ES-I3 (cell line): ENCODE results near the gene COL4A4.
"Not testable (repeated sequence)": the region's sequence is repeated elsewhere in the genome, so short reads cannot be mapped to it uniquely, and the experiment has no call there.

Source experiments
- H3K36me3 ChIP-seq: 2 replicates; pipeline ENCODE4 v1.6.1; 2013; ENCODE audit warnings: mild to moderate bottlenecking, low read length, control low read depth, moderate library complexity; ENCODE audit not compliant: insufficient read depth
- H3K4me1 ChIP-seq: 2 replicates; pipeline ENCODE4 v1.6.1; 2013; ENCODE audit warnings: mild to moderate bottlenecking, control low read depth, low read length; ENCODE audit not compliant: insufficient read depth
- H3K9ac ChIP-seq: 2 replicates; pipeline ENCODE4 v1.6.1; 2013; ENCODE audit warnings: low read depth, mild to moderate bottlenecking, low read length, moderate library complexity
- H3K9me3 ChIP-seq: 2 replicates; pipeline ENCODE4 v1.6.1; 2013; ENCODE audit warnings: mild to moderate bottlenecking, low read length, moderate library complexity; ENCODE audit not compliant: control insufficient read depth, insufficient read depth

COL4A4 gene

GRCh38 chr2:227182765-227183164 is 18.8 kb upstream of the COL4A4 start:
- H3K9ac ChIP-seq: no peak overlapping the region
- H3K9me3 ChIP-seq: no peaks in the 10 kb centered on the region; the same call in 1 of the 2 replicates
- H3K36me3 ChIP-seq: no peaks in the 10 kb centered on the region
- H3K4me1 ChIP-seq: peaks cover 11% of the 10 kb centered on the region

GRCh38 chr2:227180770-227181169 is 16.8 kb upstream of the COL4A4 start:
- Histone ChIP-seq H3K36me3 (no peaks in the 10 kb centered on the region), H3K4me1 (peaks cover 4% of the 10 kb centered on the region; the same call in 1 of the 2 replicates), H3K9ac (no peak overlapping the region), H3K9me3 (no peaks in the 10 kb centered on the region; the same call in 1 of the 2 replicates)

DNA sequence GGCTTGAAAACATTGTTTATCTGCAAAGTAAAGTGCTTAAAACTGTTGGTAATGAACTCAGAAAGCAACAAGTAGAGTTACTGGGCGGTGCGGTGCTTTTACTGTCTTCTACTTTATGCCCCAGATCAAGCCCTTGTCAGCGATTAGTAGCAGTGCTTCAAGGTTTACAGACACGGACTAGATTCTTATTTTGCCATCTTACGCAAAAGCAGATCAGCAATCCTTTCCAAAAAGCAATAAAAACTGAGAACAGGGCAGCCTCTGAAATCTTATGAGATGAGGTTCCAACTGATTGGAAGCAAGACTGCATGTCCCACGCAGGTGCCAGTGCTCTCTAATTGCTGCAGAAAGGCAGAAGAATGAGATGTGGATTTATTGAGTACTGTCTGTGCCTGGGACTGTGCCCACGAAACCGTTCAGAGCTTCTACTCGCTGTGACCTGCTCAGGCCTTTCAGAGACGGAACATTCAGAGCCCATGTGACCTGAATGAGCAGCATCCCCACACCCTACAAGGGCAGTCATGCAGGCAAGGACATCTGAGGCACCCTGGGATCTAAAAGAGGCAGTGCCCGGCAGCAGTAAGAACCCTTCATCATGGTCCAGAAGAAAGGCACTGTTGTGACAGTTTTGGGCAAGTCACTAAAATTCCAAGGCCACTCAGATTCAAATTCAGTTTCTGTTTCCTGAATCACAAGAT is 16.1 kb upstream of the COL4A4 start:
- Histone ChIP-seq H3K36me3 (no peaks in the 10 kb centered on the region), H3K9ac (no peak overlapping the region), H3K9me3 (no peaks in the 10 kb centered on the region; the same call in 1 of the 2 replicates), H3K4me1 (no peaks in the 10 kb centered on the region; the same call in 1 of the 2 replicates)

GRCh38 chr2:227177592-227178336 is 13.8 kb upstream of the COL4A4 start:
- Histone ChIP-seq H3K9me3 (no peaks in the 10 kb centered on the region), H3K36me3 (no peaks in the 10 kb centered on the region), H3K9ac (no peak overlapping the region), H3K4me1 (no peaks in the 10 kb centered on the region)

- not testable (repeated sequence) for H3K9ac ChIP-seq, H3K9me3 ChIP-seq, H3K36me3 ChIP-seq, H3K4me1 ChIP-seq
Observed at GRCh38 chr2:227171779-227172178, 7.8 kb upstream of the COL4A4 start.

DNA sequence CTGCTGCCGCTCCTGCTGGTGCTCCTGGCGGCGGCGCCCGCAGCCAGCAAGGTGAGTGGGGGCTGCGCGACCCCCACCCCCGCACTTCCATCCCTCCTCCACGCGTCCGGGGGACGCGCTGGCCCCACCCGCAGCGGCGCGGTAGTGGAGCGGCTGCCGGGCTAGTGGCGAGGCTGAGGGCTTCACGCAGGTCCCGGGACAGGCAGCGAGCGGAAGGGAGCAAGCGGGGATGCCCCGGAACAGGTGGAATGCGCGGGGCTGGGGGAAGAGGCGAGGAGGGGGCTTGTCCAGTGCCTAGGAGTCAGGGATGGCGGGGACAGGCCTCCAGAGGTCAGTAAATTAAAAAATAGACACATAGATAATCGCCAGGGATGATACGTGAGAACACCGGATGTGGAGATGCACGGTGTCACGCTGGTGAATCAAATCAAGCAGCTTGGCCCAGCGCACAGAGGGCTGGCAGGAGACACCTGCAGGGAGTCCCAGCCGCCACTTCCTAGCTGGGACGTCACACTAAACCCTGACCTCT is 822 bp upstream of the COL4A4 start:
- no peaks in the 10 kb centered on the region for H3K36me3 ChIP-seq
- H3K4me1 ChIP-seq: no peaks in the 10 kb centered on the region
- H3K9ac ChIP-seq: peak overlapping the region; percentile 55; the same call in 1 of the 2 replicates
- no peaks in the 10 kb centered on the region for H3K9me3 ChIP-seq

GRCh38 chr2:227163485-227163997 is 464 bp downstream of the COL4A4 start:
- H3K9me3 ChIP-seq: no peaks in the 10 kb centered on the region
- no peaks in the 10 kb centered on the region for H3K4me1 ChIP-seq
- H3K9ac ChIP-seq: peak overlapping the region; percentile 55; the same call in 1 of the 2 replicates
- no peaks in the 10 kb centered on the region for H3K36me3 ChIP-seq

DNA sequence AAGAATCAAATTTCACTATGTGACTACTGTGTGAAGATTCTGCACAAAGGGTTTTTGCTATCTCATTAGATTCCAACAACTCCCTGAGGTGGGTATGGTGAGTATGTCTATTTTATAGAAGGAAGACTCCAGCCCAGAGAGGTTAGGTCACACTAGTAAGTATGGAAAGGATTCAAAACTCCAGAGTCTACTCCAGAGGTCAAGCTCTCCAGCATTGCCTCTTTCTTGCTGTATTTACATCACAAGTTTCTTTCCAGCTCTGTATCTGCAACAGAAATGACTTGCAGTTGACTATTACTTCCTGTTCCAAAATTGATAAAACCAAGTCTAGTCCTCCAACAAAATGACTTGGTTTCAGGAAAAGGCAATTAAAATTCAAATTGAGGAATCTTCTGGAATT is 2.1 kb downstream of the COL4A4 start:
- no peak overlapping the region for H3K9ac ChIP-seq
- no peaks in the 10 kb centered on the region for H3K9me3 ChIP-seq
- H3K36me3 ChIP-seq: no peaks in the 10 kb centered on the region
- H3K4me1 ChIP-seq: no peaks in the 10 kb centered on the region

DNA sequence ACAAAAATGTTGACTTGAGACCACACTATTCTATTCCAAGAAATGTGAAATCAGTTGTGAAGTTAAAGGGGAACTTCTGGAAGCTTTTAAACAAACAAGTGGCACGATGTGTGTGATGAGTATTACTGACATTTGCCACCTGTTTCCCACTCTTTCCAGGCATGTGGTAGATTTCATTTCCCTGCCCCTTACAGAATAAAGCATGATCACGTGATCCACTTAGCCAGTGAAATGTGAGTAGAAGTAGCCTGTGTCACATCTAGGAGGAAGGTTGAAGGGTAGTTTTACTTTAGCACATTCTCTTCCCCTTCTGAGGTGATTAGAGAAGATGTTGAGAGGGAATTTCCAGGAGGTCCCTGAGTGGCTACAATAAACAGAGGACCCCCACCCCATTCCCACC is 3.8 kb downstream of the COL4A4 start:
- H3K9me3 ChIP-seq: no peaks in the 10 kb centered on the region
- H3K36me3 ChIP-seq: no peaks in the 10 kb centered on the region
- no peaks in the 10 kb centered on the region for H3K4me1 ChIP-seq
- H3K9ac ChIP-seq: no peak overlapping the region

GRCh38 chr2:227154986-227155774 is 8.8 kb downstream of the COL4A4 start:
- no peaks in the 10 kb centered on the region; the same call in 1 of the 2 replicates for H3K4me1 ChIP-seq
- no peaks in the 10 kb centered on the region for H3K9me3 ChIP-seq
- H3K9ac ChIP-seq: no peak overlapping the region
- no peaks in the 10 kb centered on the region for H3K36me3 ChIP-seq

DNA sequence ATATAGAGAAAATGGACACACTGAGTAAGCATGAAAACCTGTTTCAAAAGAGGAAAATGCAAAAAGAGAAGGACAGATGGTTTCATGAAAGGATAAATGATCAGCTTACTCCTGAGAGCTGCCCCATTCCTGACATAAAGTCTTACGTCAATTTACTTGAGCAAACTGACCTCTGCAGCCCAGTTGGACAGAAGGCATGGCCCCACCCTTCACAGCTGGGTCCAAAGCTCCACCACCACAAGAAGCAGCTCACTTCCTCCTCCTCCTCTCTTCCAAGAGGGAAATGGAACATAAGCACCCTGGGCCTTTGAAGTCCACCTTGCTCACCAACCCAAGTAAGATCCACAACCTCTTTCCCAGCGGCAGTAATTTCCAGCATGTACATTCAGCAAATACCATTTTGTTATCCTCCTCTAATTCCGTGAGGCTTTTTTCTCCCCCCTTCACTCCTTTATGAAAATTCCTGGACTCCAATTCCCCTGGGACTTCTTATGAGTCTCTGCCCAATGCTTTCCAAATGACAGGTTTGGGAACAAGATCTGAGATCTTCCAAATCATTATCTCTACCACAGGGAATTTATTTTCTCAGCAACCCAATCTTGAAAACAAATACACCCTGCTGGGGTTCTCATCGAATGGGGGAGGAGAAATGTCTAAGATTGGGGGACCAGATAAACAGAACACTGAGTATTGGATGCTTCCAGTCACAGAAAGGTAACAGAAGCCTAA is 10.1 kb downstream of the COL4A4 start:
- Histone ChIP-seq H3K36me3 (no peaks in the 10 kb centered on the region), H3K9ac (no peak overlapping the region), H3K4me1 (no peaks in the 10 kb centered on the region; the same call in 1 of the 2 replicates), H3K9me3 (no peaks in the 10 kb centered on the region)

- no peaks in the 10 kb centered on the region for H3K9me3 ChIP-seq
- no peaks in the 10 kb centered on the region; the same call in 1 of the 2 replicates for H3K4me1 ChIP-seq
Observed at GRCh38 chr2:227153307-227153706, 10.7 kb downstream of the COL4A4 start.

GRCh38 chr2:227152093-227152766 is 11.8 kb downstream of the COL4A4 start:
- Histone ChIP-seq H3K36me3 (no peaks in the 10 kb centered on the region), H3K9me3 (no peaks in the 10 kb centered on the region), H3K9ac (no peak overlapping the region), H3K4me1 (no peaks in the 10 kb centered on the region; the same call in 1 of the 2 replicates)

More at GRCh38 chr2:227153307-227153706, 10.7 kb downstream of the COL4A4 start:
- Histone ChIP-seq H3K9ac (no peak overlapping the region), H3K36me3 (no peaks in the 10 kb centered on the region)
